Vagina (tissue), 2 donors: ENCODE measurements around the gene MEIS1.

Source experiments
- POLR2A ChIP-seq, 2 donors: fragments of 450-650 bp; IDR thresholded peaks; one replicate each; pipeline ENCODE4 v1.6.1; 2017; ENCODE audit warnings: antibody characterized with exemption in 2 of 2, mild to moderate bottlenecking in 2 of 2, moderate library complexity in 2 of 2
- POLR2AphosphoS5 ChIP-seq, 2 donors: sonication (generic); formaldehyde crosslinking; IDR thresholded peaks; one replicate each; pipeline ENCODE4 v1.9.0; 2017; ENCODE audit warnings: antibody characterized with exemption in 2 of 2, mild to moderate bottlenecking in 2 of 2, low read depth in 1 of 2; ENCODE audit not compliant: insufficient read depth in 1 of 2

GRCh38 chr2:66494708-66495107, 59.8 kb downstream of the MEIS1 start:
- no peak for TF ChIP-seq POLR2AphosphoS5 (IDR thresholded peaks at IDR 0.05; ENCODE audit: insufficient read depth in 1 of 2, low read depth in 1 of 2)
- no peak for TF ChIP-seq POLR2A (IDR thresholded peaks at IDR 0.05)
